M059J (cell line): ENCODE results near the gene IQGAP2. TPM values are rescaled to one million over a fixed set of nuclear protein-coding genes. Genes with fewer than 3 reads are reported as not detected.
"Not testable (repeated sequence)": the region's sequence is repeated elsewhere in the genome, so short reads cannot be mapped to it uniquely, and the experiment has no call there.

Experiments
- DNase-seq: peaks from one replicate; pipeline ENCODE4 v3.0.0-alpha.2; 2012; ENCODE audit warnings: low read depth
- total RNA-seq: library from RNA; depleted of rRNA; stranded (reverse); fragments of >200 nt; shearing (Covaris generic); gene quantifications from 2 replicates; pipeline ENCODE4 v1.2.3, GENCODE V29; 2014

The IQGAP2 gene
- total RNA-seq, 1 experiment from 2014 or later, result 0.52 TPM

DNA sequence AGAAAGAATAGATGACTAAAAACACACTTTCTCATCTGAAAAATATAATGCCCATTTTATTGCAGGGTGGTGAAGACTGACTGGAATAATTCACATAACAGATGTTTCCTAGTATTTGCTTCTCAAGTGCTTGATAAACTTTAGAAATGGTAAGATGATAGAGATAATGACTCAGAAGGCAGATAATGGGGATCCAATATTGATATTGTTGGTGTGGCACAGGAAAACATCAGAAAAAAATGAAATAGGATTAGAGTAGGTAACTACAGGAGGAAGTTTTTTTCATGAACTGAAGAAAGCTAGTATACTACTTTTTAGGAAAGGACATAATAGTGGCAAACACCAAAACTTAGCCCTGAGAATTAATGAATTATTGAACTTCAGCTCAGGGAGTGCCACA lies 240.3 kb downstream of the IQGAP2 start:
- no peak for DNase-seq

DNA sequence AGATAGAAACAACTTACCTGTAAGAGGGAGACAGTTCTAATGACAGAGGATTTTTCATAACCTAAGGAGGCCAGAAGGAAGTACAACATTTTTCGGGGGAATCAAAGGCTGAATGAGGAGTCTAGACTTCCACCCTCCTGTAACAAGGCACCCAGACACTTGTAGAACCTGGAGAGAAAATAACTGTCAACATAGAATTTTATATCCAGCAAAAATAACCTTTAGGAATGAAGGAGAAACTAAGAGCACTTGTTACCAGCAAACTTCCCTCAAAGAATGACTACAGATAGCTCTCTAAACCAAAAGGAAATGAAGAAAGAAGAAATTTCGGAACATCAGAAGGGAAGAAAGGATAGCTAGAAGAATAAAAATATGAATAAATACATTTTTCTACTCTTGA lies 246.1 kb downstream of the IQGAP2 start:
- no peak for DNase-seq

- DNase-seq, result no peak
Measured at GRCh38 chr5:76652809-76653414, 249.8 kb downstream of the IQGAP2 start.

GRCh38 chr5:76657091-76657490 lies 254.0 kb downstream of the IQGAP2 start:
- DNase-seq, result no peak

DNA sequence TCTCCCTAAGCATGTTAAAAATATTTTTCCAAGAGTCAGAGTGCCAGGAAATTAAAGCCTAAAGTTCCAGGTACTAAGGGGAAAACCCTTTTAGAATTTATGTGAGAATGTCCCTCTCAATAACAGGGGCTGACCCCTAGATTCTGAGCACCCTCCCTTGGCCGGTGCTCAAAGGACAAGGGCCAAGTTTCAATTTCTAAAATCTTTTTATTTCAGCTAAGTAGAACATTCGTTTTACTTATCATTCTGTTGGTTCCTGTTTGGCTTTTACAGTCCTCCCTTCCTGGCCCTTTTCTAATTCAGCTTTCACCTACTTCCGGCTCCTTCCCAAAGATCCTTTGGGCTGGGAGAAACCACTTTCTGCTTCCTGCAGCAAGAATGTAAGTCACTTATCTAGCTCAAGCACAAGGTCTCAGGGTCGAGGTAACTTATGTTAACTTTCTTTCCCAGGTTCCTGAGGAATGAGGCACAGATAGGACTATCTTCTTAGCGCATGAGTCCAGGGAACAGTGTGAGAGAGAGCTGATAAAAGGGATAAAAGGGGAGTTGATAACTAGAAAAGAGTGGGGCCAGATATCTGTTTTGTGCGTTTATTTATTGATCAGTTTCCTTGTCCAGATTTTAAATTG lies 254.7 kb downstream of the IQGAP2 start:
- no peak for DNase-seq

- peak; percentile 4 for DNase-seq
Measured at GRCh38 chr5:76660360-76660759, 257.3 kb downstream of the IQGAP2 start.

GRCh38 chr5:76662521-76662920 lies 259.4 kb downstream of the IQGAP2 start:
- DNase-seq, result no peak

GRCh38 chr5:76663573-76663972 lies 260.5 kb downstream of the IQGAP2 start:
- peak; percentile 7 for DNase-seq

- no peak for DNase-seq
Measured at GRCh38 chr5:76664079-76664478, 261.0 kb downstream of the IQGAP2 start.

- DNase-seq, result no peak
Measured at GRCh38 chr5:76667495-76667894, 264.4 kb downstream of the IQGAP2 start.

GRCh38 chr5:76669245-76669644 lies 266.2 kb downstream of the IQGAP2 start:
- no peak for DNase-seq

- no peak for DNase-seq
Measured at GRCh38 chr5:76670508-76670907, 267.4 kb downstream of the IQGAP2 start.

GRCh38 chr5:76672242-76672641 lies 269.2 kb downstream of the IQGAP2 start:
- no peak for DNase-seq

DNA sequence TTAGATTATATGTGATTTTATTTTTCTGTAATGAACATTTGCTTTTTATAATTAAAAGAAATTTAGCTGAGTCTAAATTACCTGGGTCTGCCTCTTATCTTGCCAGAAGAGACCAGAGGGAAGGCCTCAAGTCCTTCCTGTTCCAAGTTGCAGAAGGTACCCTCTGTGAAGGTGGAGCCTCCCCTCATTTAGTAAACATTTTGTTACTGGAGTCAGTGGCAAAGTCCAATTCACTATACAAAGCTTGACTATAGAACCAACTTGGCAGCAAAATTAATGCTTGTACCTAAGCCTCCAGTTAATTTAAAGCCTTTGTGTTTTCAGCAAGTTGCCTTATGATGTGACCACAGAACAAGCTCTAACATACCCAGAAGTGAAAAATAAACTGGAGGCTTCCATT lies 270.0 kb downstream of the IQGAP2 start:
- DNase-seq, result no peak

DNA sequence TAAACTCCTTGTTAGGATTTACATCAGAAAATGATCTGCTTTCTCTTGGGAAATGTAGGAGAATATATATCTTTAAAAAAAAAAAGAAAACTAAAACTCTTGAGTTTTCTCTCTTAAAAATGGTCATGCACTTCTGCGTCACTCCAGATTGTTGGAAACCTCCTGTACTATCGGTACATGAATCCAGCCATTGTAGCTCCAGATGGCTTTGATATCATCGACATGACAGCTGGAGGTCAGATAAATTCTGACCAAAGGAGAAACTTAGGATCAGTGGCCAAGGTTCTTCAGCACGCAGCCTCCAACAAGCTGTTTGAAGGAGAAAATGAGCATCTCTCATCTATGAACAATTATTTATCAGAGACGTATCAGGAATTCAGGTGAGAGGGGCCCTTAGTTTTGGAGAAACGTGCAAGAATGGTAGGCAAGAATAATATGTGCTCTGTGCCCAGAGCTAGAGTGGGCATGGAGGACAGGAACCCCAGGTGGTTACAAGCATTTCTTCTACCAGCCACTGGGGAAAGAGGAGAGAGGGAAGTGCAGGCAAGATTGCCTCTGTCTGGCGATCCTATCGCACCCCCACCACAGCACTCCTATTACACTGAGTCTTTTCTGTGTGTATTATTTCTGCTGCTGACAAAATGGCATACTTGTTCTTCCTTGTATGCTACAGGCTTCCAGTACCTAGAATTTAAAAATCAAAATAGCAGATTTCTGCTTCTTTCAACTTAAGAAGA lies 271.4 kb downstream of the IQGAP2 start:
- DNase-seq, result no peak

DNA sequence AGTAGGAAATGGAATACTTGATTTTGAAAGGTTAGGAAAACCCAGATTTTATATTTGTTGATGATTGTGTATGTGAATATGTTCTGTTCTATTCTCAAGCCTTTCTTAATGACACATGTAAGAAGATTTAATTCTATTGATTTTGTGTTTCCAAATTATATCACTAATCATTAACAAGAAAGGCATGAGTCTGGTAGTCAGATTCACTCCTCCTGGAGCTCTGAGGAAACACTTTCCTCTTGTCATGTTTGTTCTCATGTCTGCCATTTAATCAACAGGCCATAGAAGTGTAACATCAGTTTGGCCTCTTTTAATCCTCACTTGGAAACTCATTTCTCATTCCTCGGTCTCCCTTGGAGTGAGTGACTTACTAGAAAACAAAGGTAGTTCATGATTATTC lies 272.3 kb downstream of the IQGAP2 start:
- DNase-seq, result no peak

DNA sequence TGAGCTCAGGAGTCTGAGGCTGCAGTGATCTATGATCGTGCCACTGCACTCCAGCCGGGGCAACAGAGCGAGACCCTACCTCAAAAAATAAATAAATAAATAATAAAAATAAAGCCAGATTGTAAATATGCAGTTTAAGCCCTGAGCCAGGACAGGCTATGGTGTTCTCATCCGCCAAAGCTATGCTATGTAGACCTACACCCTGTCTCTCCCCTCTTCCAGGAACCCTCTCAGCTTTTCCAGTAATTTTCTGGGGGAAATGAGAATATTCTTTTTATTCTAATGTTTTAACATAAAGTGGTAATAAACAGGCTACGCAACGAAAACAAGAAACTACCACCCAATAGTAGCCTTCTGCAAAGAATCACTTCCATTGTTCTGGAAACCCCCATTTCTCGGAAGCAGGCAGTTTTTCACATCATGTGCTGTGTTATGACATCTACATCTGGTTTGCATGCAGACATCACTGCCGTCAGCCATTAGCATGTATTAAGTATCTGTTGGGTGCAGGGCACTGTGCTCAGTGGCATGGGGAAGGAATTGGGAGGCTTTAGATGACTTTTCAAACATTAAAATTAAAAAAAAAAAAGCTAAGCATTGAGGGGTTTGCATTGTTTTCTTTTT lies 274.9 kb downstream of the IQGAP2 start:
- DNase-seq, result no peak

DNA sequence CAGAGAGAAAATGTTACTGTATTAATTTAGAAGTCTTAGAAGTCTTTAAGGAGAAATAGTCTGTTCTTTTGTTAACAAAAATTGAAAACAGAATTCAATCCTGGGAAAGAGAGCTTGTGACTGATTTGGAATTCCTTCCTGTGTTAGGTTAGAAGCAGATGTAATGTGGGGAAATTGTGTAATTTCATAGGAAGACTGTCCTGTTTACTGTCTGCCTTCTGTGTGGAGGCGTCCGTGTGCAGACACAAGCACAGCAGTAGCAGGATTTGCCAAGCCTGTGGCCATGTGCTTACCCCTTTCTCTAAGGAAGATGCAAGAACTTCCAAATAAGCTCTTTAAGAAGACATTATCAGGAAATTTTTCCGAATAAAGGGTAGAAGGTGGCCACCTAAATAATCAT lies 276.1 kb downstream of the IQGAP2 start:
- DNase-seq, result no peak

- DNase-seq, result not testable (repeated sequence)
Measured at GRCh38 chr5:76680826-76681225, 277.7 kb downstream of the IQGAP2 start.

DNA sequence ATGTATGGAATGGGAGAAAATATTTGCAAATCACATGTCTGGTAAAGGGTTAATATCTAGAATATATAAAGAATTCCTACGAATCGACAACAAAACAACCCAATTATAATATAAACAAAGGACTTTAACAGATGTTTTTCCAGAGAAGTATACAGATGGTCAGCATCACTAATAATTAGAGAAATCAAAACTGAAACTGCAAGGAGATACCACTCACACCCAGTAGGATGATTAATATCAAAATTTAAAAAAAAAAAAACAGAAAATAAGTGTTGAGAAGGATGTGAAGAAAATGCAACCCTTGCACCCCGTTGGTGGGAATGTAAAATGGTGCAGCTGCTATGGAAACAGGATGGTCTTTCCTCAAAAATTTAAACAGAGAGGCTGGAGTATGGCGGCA lies 278.2 kb downstream of the IQGAP2 start:
- DNase-seq, result no peak

- DNase-seq, result no peak
Measured at GRCh38 chr5:76682387-76682786, 279.3 kb downstream of the IQGAP2 start.

GRCh38 chr5:76683816-76684731 lies 281.0 kb downstream of the IQGAP2 start:
- no peak for DNase-seq
